Dedifferentiated amniotic fluid mesenchymal stem cell (primary cell): ENCODE measurements around the gene KLRC2.
"Not testable (repeated sequence)": the region's sequence is repeated elsewhere in the genome, so short reads cannot be mapped to it uniquely, and the experiment has no call there.

ENCODE experiments used
- DNase-seq: peaks from one replicate; pipeline ENCODE4 v3.0.0-alpha.2; 2016; ENCODE audit errors: extremely low spot score

The KLRC2 gene

GRCh38 chr12:10435816-10436215 lies at the start of gene KLRC2:
KLRC2 (minus strand) TSS chr12:10436010; CDS start chr12:10435986, 24 bp downstream.
- DNase-seq: not testable (repeated sequence)

GRCh38 chr12:10481901-10482300 lies 46.1 kb upstream of the KLRC2 start:
- DNase-seq: not testable (repeated sequence)

DNA sequence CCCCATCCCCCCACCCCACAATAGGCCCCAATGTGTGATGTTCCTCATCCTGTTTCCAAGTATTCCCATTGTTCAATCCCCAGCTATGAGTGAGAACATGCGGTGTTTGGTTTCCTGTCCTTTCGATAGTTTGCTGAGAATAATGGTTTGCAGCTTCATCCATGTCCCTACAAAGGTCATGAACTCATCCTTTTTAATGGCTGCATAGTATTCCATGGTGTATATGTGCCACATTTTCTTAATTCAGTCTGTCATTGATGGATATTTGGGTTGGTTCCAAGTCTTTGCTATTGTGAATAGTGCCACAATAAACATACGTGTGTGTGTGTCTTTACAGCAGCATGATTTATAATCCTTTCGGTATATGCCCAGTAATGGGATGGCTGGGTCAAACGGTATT lies 37.0 kb upstream of the KLRC2 start:
- DNase-seq: not testable (repeated sequence)

DNA sequence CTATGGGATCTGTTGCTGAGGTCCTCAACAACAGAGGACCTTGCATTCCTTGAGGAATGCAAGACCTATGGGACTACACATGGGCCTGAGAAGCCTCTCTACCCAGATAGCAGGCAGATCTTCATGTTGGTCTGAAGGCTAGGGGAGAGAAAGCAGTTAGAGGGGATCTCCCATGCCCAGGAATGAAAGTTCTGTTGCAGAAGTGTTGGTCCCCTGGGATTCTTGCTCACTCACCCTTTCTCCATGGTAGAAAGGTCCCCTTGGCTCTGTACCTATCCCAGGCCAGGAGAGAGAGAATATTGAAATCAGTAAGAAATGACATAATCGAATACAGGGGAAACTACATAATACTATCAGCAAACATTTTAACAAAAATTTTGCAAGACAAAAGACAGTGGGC lies 33.9 kb upstream of the KLRC2 start:
- DNase-seq: no peak

DNA sequence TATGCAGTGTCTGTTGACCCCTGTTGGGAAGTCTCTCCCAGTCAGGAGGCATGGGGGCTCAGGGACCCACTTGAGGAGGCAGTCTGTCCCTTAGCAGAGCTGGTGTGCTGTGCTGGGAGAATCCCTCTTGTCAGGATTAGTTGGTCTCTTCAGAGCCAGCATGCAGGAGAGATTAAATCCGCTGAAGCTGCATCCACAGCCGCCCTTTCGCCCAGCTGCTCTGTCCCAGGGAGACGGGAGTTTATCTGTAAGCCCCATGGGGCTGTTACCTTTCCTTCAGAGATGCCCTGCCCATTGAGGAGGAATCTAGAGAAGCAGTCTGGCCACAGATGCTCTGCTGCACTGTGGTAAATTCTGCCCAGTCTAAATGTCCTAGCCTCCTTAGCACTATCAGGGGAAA lies 30.5 kb upstream of the KLRC2 start:
- DNase-seq: no peak

GRCh38 chr12:10457760-10458159 lies 21.9 kb upstream of the KLRC2 start:
- no peak for DNase-seq

- DNase-seq: no peak
These were observed 21.0 kb upstream of the KLRC2 start for GRCh38 chr12:10456856-10457255.

DNA sequence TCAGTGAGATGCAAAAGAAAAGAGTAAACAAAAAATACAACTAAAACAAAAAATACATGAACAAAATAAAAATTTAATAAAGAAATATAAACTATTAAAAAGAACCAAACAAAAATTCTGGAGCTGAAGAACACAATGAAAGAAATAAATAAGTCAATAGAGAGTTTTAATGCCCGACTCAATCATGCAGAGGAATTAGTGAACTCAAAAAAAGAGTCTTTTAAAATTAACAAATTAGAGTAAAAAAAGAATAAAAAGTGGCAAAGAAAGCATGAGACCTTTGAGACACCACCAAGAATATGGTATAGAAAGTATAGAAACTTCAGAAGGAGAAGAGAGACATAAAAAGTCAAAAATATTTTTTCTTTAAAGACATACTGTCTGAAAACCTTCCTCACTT lies 20.0 kb upstream of the KLRC2 start:
- DNase-seq: no peak

DNA sequence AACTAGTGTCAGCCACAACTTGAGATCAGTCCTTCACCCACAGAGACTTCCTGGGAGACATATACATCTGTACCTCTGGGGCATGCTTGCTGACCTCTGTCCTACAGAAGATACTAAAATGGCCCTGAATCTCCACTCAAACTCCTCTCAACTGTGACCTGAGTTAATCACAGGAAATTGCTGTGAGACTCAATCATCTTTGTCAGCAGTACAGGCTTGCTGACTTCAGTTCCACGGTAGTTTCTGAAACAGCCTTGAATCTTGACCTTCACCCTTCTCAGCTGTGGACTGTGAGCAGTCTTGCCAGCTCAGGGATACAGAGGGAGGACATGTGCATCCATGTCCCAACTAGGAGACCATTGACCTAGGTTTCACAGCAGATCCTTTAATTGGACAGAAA lies 18.7 kb upstream of the KLRC2 start:
- DNase-seq: no peak

- no peak for DNase-seq
These were observed 17.3 kb upstream of the KLRC2 start, which contains the start of gene KLRC1 for GRCh38 chr12:10453156-10453555. KLRC1 (minus strand) TSS chr12:10453377; CDS start chr12:10451156, 2,221 bp downstream.

GRCh38 chr12:10448236-10448635 lies 12.4 kb upstream of the KLRC2 start:
- no peak for DNase-seq

DNA sequence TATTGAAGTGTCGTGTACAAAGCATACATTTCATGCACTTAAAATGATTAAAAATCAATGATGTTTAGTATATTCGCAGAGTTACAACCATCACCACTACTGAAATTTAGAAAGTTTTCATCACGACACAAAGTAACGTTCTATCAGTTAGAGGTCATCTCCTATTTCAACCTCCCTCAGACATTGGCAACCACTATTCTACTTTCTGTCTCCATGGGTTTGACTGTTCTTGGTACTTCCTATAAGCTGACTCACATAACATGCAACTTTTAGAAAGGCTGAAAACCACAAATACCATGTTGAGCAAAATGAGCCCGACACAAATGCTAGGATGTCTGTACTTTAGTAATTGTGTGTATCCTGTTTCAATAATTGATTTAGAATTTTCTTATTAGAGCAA lies 10.2 kb upstream of the KLRC2 start:
- DNase-seq: not testable (repeated sequence)

GRCh38 chr12:10441144-10441543 lies 5.3 kb upstream of the KLRC2 start:
- DNase-seq: not testable (repeated sequence)

DNA sequence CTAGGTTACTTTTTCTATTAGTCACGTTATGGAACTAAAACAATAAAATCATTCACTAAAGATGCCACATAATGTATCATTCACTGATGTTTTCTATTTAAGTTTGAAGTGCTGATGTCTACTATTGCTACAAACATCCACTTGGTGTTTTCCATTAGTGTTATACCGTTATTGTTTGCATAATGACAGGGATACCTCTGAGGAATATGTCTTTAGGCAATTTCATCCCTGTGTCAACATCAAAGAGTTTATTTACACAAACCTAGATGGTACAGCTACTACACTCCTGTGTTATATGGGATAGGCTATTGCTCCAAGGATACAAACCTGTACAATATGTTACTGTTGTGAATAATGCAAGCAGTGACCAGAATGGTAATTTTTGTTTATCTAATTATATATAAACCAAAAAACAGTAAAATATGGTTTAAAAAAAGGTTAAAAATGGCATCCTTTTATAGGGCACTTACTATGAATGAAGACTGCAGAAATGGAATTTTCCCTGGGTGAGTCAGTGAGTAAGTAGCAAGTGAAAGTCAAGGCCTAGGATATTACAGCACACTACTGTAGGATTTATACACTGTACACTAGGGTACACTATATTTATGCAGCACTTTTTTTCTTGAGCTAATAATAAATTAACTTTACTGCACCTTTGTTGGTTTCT lies 3.9 kb upstream of the KLRC2 start:
- DNase-seq: not testable (repeated sequence)

DNA sequence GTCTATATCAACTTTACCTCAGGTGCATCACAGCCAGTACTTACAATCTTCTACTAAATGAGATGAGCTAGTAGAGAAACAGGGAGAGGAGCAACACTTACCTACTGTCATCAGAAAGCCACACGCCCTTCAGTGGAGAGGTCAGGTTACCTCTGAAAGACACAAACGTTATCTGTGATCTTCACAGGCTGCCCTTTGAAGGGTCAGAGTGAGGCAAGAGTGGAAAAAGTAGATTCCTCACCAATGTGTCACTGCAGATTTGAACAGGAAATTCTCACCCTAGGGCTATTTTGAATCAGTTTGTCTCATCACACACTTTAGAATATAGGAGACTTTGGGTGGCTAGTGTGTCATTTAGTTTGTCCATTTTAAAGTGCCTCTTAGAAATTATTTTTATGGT lies 1.8 kb upstream of the KLRC2 start:
- DNase-seq: not testable (repeated sequence)

DNA sequence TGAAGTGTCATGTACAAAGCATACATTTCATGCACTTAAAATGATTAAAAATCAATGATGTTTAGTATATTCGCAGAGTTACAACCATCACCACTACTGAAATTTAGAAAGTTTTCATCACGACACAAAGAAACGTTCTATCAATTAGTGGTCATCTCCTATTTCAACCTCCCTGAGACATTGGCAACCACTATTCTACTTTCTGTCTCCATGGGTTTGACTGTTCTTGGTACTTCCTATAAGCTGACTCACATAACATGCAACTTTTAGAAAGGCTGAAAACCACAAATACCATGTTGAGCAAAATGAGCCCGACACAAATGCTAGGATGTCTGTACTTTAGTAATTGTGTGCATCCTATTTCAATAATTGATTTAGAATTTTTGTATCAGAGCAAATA lies 5.2 kb downstream of the KLRC2 start:
- DNase-seq: not testable (repeated sequence)

DNA sequence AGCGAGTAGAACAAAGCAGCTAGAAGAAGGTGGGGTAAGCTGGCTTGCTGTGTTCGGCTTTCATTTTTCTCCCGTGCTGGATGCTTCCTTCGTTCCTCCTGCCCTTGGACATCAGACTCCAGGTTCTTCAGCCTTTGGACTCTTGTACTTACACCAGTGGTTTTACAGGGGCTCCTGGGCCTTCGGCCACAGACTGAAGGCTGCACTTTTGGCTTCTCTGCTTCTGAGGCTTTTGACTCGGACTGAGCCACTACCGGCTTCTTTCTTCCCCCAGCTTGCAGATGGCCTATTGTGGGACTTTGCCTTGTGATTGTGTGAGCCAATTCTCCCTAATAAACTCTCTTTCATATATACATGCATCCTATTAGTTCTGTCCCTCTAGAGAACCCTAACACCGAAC lies 9.9 kb downstream of the KLRC2 start:
- DNase-seq: not testable (repeated sequence)

DNA sequence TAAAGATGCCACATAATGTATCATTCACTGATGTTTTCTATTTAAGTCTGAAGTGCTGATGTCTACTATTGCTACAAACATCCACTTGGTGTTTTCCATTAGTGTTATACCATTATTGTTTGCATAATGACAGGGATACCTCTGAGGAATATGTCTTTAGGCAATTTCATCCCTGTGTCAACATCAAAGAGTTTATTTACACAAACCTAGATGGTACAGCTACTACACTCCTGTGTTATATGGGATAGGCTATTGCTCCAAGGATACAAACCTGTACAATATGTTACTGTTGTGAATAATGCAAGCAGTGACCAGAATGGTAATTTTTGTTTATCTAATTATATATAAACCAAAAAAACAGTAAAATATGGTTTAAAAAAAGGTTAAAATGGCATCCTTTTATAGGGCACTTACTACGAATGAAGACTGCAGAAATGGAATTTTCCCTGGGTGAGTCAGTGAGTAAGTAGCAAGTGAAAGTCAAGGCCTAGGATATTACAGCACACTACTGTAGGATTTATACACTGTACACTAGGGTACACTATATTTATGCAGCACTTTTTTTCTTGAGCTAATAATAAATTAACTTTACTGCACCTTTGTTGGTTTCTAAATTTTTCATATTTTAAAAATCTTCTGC lies 11.4 kb downstream of the KLRC2 start:
- DNase-seq: not testable (repeated sequence)

DNA sequence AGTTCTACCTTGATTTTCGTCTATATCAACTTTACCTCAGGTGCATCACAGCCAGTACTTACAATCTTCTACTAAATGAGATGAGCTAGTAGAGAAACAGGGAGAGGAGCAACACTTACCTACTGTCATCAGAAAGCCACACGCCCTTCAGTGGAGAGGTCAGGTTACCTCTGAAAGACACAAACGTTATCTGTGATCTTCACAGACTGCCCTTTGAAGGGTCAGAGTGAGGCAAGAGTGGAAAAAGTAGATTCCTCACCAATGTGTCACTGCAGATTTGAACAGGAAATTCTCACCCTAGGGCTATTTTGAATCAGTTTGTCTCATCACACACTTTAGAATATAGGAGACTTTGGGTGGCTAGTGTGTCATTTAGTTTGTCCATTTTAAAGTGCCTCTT lies 13.7 kb downstream of the KLRC2 start:
- DNase-seq: not testable (repeated sequence)

GRCh38 chr12:10420334-10420733 lies 15.5 kb downstream of the KLRC2 start, which contains the start of gene KLRC3:
KLRC3 (minus strand) TSS chr12:10420595; CDS start chr12:10420550, 45 bp downstream.
- DNase-seq: not testable (repeated sequence)

DNA sequence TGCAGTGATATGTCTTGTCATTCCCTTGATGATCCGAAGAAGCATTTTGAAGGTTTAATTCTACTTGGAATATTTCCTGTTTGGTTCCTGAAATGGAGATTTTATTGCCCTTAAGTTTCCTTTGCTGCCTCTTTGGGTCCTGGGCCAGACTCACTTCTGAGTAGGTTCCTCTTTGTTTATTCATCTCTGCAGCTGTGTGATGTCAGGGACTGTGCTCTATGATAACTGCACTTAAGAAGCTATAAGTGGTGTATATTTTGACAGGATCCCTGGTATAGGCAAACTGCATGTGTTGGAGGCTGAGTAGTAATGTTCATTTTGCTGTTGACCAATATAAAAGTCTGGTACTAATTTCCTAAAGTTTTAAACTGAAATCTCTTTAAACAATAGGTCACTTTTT lies 26.4 kb downstream of the KLRC2 start, which contains the start of gene KLRC4:
KLRC4 (minus strand) TSS at position 366 of the 400 bp plus-strand sequence; CDS start at position 184, 182 bp downstream.
- DNase-seq: no peak

GRCh38 chr12:10408842-10409241 lies 27.0 kb downstream of the KLRC2 start:
- no peak for DNase-seq

GRCh38 chr12:10406725-10407124 lies 29.1 kb downstream of the KLRC2 start:
- DNase-seq: no peak
